KOPT-K1 (cell line): ENCODE measurements around the gene BARX2.

ENCODE experiments used
- H3K27ac ChIP-seq: fragments of 200-600 bp; sonication (generic); 2 replicates; pipeline ENCODE4 v1.5.1; 2016; ENCODE audit warnings: antibody characterized with exemption, mild to moderate bottlenecking, low read depth, low read length; ENCODE audit not compliant: poor library complexity, severe bottlenecking
- H3K36me3 ChIP-seq: fragments of 200-600 bp; sonication (generic); 2 replicates; pipeline ENCODE4 v1.5.1; 2017; ENCODE audit warnings: antibody characterized with exemption, mild to moderate bottlenecking, low read length, moderate library complexity; ENCODE audit not compliant: insufficient read depth
- H3K9me3 ChIP-seq: fragments of 200-600 bp; sonication (generic); 2 replicates; pipeline ENCODE4 v1.5.1; 2017; ENCODE audit warnings: antibody characterized with exemption, low read length, mild to moderate bottlenecking; ENCODE audit not compliant: insufficient read depth, poor library complexity, severe bottlenecking

Gene BARX2

GRCh38 chr11:129384415-129384814 lies 8.8 kb downstream of the BARX2 start:
- Histone ChIP-seq H3K27ac (no peak overlapping the region), H3K36me3 (no peaks in the 10 kb centered on the region), H3K9me3 (no peaks in the 10 kb centered on the region)

- H3K36me3 ChIP-seq = no peaks in the 10 kb centered on the region
- no peaks in the 10 kb centered on the region for H3K9me3 ChIP-seq
- H3K27ac ChIP-seq = no peak overlapping the region
These were observed 10.2 kb downstream of the BARX2 start for GRCh38 chr11:129385801-129386200.

- H3K9me3 ChIP-seq = no peaks in the 10 kb centered on the region
- no peak overlapping the region for H3K27ac ChIP-seq
- H3K36me3 ChIP-seq = no peaks in the 10 kb centered on the region
These were observed 11.2 kb downstream of the BARX2 start for GRCh38 chr11:129386795-129387397.

- H3K27ac ChIP-seq = no peak overlapping the region
- H3K36me3 ChIP-seq = no peaks in the 10 kb centered on the region
These were observed 11.8 kb downstream of the BARX2 start for GRCh38 chr11:129387434-129387833.

GRCh38 chr11:129388824-129389223 lies 13.2 kb downstream of the BARX2 start:
- H3K27ac ChIP-seq = no peak overlapping the region
- no peaks in the 10 kb centered on the region for H3K36me3 ChIP-seq
- no peaks in the 10 kb centered on the region for H3K9me3 ChIP-seq

More at GRCh38 chr11:129387434-129387833, 11.8 kb downstream of the BARX2 start:
- H3K9me3 ChIP-seq = no peaks in the 10 kb centered on the region

- H3K36me3 ChIP-seq = no peaks in the 10 kb centered on the region
- H3K27ac ChIP-seq = no peak overlapping the region
- H3K9me3 ChIP-seq = no peaks in the 10 kb centered on the region
These were observed 14.7 kb downstream of the BARX2 start for GRCh38 chr11:129390303-129390821.

GRCh38 chr11:129391360-129391759 lies 15.7 kb downstream of the BARX2 start:
- H3K27ac ChIP-seq = no peak overlapping the region
- no peaks in the 10 kb centered on the region for H3K9me3 ChIP-seq
- H3K36me3 ChIP-seq = no peaks in the 10 kb centered on the region

GRCh38 chr11:129391821-129392220 lies 16.2 kb downstream of the BARX2 start:
- H3K9me3 ChIP-seq = no peaks in the 10 kb centered on the region
- no peak overlapping the region for H3K27ac ChIP-seq
- no peaks in the 10 kb centered on the region for H3K36me3 ChIP-seq

- Histone ChIP-seq H3K9me3 (peaks cover 2% of the 10 kb centered on the region), H3K27ac (no peak overlapping the region), H3K36me3 (no peaks in the 10 kb centered on the region)
These were observed 17.3 kb downstream of the BARX2 start for GRCh38 chr11:129392995-129393394.

GRCh38 chr11:129394709-129395108 lies 19.1 kb downstream of the BARX2 start:
- Histone ChIP-seq H3K9me3 (peaks cover 9% of the 10 kb centered on the region), H3K36me3 (no peaks in the 10 kb centered on the region), H3K27ac (no peak overlapping the region)

GRCh38 chr11:129395432-129395831 lies 19.8 kb downstream of the BARX2 start:
- no peaks in the 10 kb centered on the region for H3K36me3 ChIP-seq
- no peak overlapping the region for H3K27ac ChIP-seq
- peaks cover 9% of the 10 kb centered on the region for H3K9me3 ChIP-seq

- Histone ChIP-seq H3K27ac (no peak overlapping the region), H3K36me3 (no peaks in the 10 kb centered on the region), H3K9me3 (peaks cover 9% of the 10 kb centered on the region)
These were observed 20.2 kb downstream of the BARX2 start for GRCh38 chr11:129395883-129396282.

GRCh38 chr11:129396454-129396853 lies 20.8 kb downstream of the BARX2 start:
- Histone ChIP-seq H3K36me3 (no peaks in the 10 kb centered on the region), H3K9me3 (peaks cover 9% of the 10 kb centered on the region), H3K27ac (no peak overlapping the region)

- Histone ChIP-seq H3K27ac (no peak overlapping the region), H3K9me3 (peaks cover 9% of the 10 kb centered on the region), H3K36me3 (no peaks in the 10 kb centered on the region)
These were observed 26.8 kb downstream of the BARX2 start for GRCh38 chr11:129402206-129403171.

GRCh38 chr11:129404731-129405130 lies 29.1 kb downstream of the BARX2 start:
- Histone ChIP-seq H3K9me3 (no peaks in the 10 kb centered on the region), H3K27ac (no peak overlapping the region), H3K36me3 (no peaks in the 10 kb centered on the region)
